GM18870 (cell line): ENCODE results near the gene CDC20.
A peak's percentile ranks its signal among the peaks of the same experiment; 100 is the strongest.
"Not testable (repeated sequence)": the region's sequence is repeated elsewhere in the genome, so short reads cannot be mapped to it uniquely, and the experiment has no call there.

ENCODE experiments used
- ATAC-seq: cut with Tn5 transposase; IDR thresholded peaks from one replicate; pipeline ENCODE4 v1.9.1; 2021; ENCODE audit warnings: moderate library complexity; ENCODE audit not compliant: unreplicated experiment

CDC20 gene

DNA sequence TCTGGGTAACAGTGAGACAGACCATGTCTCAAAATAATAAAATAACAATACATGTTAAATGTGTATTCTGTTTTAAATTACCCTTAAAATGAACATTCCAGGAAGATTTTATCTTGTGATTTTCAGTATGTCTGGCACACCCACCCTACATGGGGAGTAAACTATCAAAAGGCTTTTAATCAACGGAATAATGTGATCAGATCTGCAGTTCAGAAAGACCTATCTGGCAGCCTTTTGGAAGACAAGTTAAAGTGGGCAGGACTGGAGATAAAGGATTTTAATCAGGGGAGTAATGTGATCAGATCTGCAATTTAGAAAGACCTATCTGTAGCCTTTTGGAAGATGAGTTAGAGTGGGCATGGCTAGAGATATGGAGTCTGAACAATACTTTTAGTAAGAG, 20.7 kb downstream of the CDC20 start:
- ATAC-seq: no peak

DNA sequence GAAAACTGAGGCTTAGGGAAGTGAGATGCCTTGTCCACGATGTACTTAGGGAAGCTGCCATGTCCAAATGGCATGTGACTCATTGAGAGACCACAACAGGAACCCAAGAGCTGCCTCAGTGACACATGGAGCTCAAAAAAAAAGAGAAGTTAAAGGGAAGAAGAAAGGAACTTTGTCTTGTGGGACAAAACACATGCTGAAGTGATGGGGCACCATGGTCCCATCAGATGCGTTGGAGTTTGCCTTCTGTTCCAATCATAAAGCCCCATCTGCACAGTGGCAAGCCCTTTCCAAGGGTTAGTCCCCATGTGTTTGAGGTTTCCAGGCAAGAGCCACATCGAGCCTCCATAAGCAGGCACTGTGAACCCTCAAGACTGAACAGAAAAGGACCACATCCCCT, 22.8 kb downstream of the CDC20 start:
- ATAC-seq: no peak

DNA sequence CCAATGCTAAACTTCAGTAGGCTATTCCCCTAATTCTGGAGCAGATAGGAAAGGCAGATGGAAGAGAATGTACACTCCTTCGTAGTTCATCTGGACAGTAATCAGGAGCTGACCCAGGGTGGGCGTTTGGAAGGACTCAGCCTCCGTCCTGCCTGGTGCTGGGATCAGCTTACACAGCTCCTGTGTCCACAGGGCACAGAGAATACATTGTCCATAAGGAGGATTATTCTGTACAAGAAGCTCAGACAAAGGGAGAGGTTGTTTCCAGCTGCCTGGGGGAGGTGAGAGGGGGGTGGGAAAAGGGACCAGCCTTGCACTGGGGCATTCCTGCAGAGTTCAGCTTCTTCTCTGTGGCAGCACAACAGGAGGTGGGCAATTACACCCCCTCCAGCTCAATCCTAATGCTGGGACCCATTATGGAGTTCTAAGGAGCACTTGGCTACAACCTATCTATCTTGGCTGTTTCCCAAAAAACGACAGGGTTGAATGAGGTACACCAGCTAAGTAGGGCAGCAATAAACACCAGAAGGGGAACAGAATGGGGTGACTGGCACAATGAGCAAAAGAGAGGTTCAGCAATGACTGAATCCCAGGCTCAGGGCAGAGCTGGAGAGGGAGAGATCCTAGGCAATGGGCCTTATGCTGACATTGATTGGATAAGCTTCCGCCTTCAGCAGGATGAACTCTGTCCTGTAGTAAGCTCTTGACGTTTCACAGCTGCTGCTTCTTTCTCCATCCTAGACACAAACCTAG, 23.4 kb downstream of the CDC20 start:
- ATAC-seq: no peak

DNA sequence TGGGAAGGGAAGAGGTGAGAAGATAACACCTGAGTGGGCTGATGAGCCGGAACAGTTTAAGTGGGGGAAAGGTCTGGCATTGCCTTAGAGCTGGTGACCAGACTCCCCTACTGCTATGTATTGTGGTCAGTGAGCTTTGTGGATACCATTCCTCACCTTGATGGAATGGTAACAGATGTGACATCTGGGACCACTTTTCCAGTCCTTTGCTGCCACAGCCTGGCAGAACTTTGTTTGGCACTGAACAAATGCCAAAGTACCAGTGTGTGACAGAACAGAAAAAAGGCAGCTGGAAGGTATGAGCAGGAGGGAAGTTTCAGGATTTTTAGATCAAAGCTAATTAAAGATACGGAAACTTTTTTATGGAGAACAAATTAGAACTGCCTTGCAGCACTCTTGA, 24.7 kb downstream of the CDC20 start:
- ATAC-seq: no peak

DNA sequence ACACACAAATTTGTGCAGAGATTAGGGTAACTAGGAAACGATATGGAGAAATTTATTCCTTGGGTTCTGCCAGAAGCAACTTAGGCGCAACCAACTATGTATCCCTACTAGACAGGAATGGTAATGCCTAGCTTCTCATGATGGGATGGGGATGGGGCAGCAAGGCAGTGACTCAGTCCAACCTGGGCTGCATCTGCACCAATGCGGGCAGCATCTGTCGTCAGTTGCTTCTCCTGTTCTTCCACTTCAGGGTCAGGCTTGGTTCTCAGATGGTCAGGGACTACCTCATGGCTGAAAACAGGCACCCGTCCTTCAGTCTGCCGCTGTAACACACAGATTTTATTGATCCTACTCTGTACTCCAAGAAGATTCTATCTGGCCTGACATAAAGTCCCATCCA, 27.9 kb downstream of the CDC20 start:
- ATAC-seq: no peak

DNA sequence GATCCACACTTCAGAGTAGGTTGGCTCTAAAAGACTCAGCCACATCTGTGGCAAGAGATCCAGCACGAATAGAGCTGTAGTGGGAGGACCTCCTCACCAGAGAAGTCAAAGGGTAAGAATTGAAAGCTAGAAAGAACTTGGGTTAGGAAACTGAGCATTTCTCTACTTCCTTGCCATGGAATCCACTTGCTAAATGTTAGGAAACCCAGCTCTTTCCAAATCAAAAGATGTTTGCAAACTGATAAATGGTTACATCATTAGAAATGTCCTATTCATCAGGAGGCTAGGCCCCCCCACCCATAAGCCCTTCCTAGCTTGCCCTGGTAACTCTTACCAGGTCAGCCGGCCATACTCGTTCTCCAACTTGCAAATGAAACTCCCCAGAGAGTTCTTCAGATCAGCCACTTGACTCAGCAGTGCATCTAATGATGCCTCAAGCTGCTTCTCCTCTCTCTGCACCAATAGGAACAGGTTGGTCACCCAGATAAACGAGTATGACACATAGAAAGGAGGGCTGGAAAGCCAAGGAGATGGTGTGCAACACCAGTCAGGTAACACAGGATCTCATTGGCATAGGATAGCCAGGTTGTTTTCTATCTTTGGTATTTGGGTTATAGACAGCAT, 29.3 kb downstream of the CDC20 start:
- no peak for ATAC-seq

DNA sequence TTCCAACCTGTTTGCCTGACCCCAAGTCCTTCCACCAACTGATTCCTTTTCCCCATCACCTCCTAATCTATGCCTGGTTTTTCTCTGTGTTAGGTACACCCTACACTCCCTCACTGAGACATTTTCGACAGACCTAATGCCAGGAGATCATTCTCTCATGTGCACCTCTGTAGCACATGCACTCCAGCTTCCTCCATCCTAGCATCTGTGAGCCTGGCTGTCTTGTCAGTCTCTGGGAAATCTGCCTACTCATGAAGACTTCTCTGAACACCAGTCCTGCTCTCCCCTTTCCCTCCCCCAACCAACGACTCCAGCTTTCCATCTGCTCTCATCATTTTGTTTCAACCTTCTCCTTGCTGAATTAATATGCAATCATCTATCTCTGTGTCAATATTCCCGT, 29.8 kb downstream of the CDC20 start:
- ATAC-seq: no peak

DNA sequence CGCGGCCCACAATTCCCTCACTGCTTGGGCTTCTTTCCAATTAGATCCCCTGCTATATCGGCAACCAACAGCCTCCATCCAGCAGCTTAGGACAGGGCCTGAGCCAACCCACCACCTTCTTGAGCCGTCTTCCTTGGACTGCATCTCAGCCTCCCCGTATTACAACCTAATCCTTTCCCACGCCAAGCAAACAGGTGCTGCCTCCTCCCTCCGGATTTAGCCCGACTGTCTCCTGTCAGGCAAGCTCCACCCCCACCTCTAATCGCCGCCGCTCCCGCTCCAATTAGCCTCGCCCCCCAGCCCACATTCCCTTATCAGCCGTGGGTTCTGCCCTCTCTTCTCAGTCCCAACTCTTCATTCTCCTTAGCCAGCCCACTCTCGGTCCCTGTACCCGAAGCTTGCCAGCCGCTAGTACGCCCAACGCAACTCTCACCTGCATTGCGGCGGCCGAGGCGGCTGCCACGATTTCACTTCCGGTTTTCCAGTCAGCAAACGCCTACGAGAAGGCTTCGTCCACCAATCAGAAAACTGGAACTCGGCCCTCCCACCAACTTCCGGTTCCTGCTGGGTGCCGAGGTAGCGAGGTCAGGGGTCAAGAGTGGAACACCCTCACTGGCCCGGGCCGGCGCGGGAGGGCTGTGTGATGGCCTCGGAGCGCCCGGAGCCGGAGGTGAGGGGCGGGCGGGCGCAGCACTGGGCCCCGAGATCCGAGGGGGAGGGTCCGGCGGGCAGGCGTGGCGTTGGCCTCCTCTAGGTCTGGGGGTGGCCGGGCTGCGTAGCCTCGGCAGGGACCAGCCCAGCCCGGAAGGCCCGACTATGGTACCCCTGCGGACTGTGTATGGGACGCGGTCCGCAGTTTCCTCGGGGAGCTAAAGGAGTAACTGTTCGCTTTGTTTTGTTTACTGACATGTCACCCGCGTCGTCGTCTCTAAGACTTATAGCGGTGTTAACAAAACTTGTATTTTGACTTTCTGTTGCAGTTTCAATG, 30.8 kb downstream of the CDC20 start, which contains the start of the genes MED8 and SZT2:
Gene MED8, minus strand, starts transcription at position 475 of the 988 bp plus-strand sequence. Its CDS starts 36 bp downstream, at position 439.
Gene SZT2, plus strand, starts transcription at position 574 of the 988 bp plus-strand sequence. Its CDS starts 70 bp downstream, at position 644.
- ATAC-seq: peak; percentile 72

DNA sequence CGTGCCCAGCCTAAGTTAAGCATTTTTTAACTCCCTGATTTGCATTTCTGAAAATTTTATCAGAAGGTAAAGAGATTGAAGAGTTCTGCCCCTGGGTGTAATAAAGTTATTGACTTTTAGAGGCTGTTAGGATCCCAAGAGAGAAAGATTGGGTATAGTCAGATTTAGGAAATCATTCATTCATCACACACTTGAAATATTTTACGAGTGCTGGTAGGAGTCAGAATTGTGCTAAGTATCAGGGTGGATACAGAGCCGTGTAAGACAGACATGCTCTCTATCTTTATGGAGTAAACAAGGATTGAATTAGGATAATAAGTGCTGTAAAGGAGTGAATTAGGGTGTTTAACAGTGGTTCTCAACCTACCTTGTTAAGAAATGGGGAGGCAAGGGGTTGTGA, 33.9 kb downstream of the CDC20 start:
- no peak for ATAC-seq

DNA sequence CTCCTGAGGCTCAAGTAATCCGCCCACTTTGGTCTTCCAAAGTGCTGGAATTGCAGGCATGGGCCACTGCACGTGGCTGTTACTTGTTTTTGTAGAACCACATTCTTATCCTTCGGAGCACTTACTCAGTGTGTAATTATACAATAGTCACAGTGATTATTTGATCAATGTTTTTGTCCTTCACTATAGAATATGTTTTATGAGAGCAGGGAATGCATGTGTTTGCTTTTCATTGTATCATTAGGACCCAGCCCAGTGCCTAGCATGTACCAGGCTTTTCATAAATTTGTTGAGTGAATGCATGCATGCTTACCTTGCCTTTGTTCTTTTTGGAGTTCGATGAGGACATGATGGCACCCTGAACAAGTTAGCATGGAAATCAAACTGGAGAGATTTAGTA, 36.7 kb downstream of the CDC20 start:
- ATAC-seq: no peak

DNA sequence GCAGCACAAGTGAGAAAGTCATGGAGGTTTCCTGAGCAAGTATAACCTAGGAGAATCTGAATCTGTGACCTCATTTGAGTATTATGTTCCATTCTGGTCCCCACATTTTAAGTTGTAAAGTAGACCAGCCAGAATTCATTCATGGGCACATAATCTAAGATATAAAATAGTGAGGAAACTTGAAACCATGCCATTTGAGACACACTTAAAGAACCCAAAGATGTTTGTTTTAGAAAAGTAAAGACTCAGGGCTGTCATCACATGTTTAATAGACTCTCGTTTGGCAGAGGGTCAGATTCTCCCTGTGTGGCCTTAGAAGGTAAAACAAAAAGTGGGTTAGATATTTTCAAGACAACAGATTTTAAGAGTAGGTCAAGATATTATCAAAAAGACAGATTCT, 37.3 kb downstream of the CDC20 start:
- ATAC-seq: no peak

DNA sequence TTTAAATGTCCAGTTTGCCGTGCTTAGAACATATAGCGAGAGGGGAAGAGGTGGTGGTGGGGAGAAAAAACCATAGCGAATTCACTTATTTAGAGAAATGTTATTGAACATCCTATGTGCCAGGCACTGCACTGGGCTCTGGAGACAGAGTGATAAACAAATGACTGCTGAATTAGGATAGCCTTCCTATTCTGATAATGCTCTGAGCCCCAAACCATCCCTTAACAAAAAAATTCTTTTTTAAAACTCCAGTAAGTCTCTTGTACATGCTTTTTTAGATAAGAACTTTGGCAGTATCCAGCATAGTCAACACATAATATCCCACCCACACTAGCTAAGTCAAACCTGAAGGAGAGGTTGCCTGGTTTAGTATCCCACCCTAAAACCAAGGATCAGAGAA, 39.4 kb downstream of the CDC20 start:
- no peak for ATAC-seq

DNA sequence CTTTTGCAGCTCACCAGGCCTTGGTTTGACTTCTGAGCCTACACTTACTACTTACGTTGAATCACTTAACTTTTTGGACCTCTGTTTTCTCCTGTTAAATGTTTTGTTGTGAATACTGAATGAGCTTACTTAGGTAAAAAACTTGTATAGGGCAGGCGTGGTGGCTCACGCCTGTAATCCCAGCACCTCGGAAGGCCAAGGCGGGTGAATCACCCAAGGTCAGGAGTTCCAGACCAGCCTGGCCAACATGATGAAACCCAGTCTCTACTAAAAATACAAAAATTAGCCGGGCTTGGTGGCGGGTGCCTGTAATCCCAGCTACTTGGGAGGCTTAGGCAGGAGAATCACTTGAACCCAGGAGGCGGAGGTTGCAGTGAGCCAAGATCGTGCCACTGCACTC, 41.7 kb downstream of the CDC20 start:
- not testable (repeated sequence) for ATAC-seq

DNA sequence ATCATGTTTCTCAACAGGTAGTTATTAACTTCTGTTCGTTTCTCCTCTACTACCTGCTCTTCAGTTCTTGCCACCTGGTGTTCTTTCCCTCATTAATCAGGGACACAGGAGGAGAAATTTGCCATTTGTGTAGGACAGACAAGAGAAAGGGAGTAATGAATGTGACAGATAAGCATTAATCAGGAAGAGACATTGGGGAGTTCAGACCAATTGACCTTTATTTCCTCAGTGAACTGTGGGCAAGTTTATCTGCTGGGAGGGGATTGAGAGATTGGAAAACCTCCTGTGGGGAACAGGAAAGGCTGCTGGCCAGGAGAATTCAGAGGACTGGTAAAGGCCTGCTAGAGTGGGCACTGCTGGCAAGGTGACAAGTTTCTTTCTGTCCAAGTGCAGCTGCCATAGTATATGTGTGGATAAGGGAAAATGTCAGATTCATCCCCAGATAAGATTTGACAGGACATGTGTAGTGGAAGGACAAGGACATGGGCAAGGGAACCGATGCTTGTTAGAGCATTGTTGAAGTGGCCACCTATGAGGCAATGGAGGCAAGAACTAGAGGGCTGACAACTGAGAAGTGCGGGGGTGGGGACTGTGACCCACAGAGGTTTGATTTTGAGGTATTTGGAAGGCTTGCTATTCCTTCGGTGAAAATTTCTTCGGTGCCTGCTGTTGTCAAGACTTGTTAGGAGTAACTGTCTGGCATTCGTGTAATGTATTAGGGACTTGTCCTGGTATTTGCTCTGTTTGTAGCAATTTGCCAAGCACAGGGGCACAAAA, 43.5 kb downstream of the CDC20 start:
- ATAC-seq: no peak

DNA sequence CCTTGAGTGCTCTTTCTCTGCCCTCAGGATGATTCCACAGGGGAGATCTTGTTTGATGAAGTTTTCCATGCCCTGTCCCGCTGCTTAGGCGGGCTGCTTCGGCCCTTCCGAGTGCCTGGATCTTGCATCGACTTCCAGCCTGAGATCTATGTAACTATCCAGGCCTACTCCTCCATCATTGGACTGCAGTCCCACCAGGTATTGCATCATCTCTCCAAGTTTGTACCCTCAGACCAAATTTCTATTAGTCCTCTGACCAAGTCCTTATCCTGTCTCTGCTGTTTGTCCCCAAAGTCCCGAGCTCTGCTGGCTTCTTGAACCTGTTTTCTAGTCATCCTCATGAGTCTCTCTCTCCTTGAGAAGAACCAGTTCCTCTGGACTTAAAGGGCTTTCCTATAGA, 45.6 kb downstream of the CDC20 start:
- ATAC-seq: no peak

DNA sequence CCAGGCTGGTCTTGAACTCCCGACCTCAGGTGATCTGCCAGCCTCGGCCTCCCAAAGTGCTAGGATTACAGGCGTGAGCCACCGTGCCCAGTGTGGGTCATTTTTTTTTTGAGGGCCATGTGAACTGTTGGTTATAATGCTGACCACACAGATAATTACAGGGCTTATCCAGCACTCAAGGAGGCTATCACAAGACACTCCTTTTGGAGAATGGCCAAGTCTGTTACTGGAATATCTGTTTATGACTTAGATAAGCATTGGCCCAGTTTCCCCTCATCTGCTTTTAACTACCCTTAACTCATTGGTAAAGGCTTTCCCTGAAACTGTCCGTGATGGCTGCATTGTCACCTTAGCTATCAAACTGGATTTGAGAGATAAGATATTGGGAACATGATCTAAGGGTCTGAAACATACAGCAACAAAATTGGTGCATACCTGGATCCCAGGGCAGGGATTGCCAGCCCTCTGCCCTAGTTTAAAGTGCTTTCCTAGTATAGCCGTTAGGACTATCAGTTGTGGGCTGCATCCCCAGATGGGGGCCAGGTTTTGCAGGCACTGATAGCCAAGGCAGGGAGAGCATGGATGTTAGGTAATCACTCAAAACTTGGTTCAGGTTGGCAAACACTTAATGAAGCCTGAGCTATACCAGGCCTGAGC, 46.6 kb downstream of the CDC20 start:
- ATAC-seq: no peak

DNA sequence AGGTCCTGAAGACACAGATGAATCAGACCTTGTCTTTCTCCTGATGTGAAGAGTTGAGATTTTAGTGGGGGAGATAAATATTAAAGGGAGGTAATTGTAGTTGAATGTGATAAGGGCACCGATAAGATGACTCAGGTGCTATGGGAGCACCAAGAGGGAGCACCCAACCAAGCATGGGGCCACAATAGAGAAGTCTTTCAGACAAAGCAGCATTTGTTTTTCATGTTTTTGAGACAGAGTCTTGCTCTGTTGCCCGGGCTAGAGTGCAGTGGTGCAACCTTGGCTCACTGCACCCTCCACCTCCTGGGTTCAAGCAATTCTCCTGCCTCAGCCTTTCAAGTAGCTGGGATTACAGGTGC, 47.1 kb downstream of the CDC20 start:
- ATAC-seq: no peak

DNA sequence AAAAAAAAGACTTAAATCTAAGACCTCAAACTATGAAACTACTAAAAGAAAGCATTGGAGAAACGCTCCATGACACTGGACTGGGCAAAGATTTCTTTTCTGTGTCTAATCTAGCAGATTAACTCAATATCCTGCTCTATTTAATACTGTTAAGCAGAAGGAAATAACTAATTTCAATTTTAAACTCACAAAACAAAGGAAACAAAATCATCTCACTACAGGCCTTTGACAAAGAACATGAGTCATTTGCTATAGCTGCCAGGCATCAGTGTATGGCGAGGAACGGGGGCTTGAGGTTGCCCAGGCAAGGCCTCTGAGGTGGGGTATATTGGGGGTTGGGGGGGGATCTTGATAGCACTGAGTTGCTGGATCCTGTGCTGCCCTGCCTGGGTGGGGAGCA, 51.8 kb downstream of the CDC20 start:
- ATAC-seq: no peak
